ENCODE data around the gene NTF3. TPM values are rescaled to one million over a fixed set of nuclear protein-coding genes. Genes with fewer than 3 reads are reported as not detected.

NTF3 gene
- total RNA-seq, 1 donor from 2014 or later = 0.46 TPM

GRCh38 chr12:5487948-5488625, 56.2 kb downstream of the NTF3 start:
- no peak for DNase-seq (ENCODE audit: low spot score)

GRCh38 chr12:5488626-5488955, 56.7 kb downstream of the NTF3 start:
- DNase-seq (ENCODE audit: low spot score) = no peak

- no peak for DNase-seq (ENCODE audit: low spot score)
Observed at GRCh38 chr12:5489017-5489416, 57.1 kb downstream of the NTF3 start.

GRCh38 chr12:5489760-5490406, 58.0 kb downstream of the NTF3 start:
- DNase-seq (ENCODE audit: low spot score) = no peak

GRCh38 chr12:5492562-5492961, 60.7 kb downstream of the NTF3 start:
- no peak for DNase-seq (ENCODE audit: low spot score)

GRCh38 chr12:5493018-5493417, 61.1 kb downstream of the NTF3 start:
- DNase-seq (ENCODE audit: low spot score) = no peak

- no peak for DNase-seq (ENCODE audit: low spot score)
Observed at GRCh38 chr12:5494343-5494742, 62.4 kb downstream of the NTF3 start.

GRCh38 chr12:5497329-5498053, 65.6 kb downstream of the NTF3 start:
- no peak for DNase-seq (ENCODE audit: low spot score)

GRCh38 chr12:5498076-5498475, 66.2 kb downstream of the NTF3 start:
- DNase-seq (ENCODE audit: low spot score) = no peak

- DNase-seq (ENCODE audit: low spot score) = no peak
Observed at GRCh38 chr12:5498806-5499205, 66.9 kb downstream of the NTF3 start.

GRCh38 chr12:5499566-5500330, 67.8 kb downstream of the NTF3 start:
- DNase-seq (ENCODE audit: low spot score) = no peak

- DNase-seq (ENCODE audit: low spot score) = no peak
Observed at GRCh38 chr12:5500331-5500659, 68.4 kb downstream of the NTF3 start.

- no peak for DNase-seq (ENCODE audit: low spot score)
Observed at GRCh38 chr12:5503774-5504173, 71.9 kb downstream of the NTF3 start.

- no peak for DNase-seq (ENCODE audit: low spot score)
Observed at GRCh38 chr12:5505116-5505515, 73.2 kb downstream of the NTF3 start.

GRCh38 chr12:5505751-5506150, 73.8 kb downstream of the NTF3 start:
- DNase-seq (ENCODE audit: low spot score) = no peak

- no peak for DNase-seq (ENCODE audit: low spot score)
Observed at GRCh38 chr12:5506295-5506694, 74.4 kb downstream of the NTF3 start.

GRCh38 chr12:5506821-5507231, 74.9 kb downstream of the NTF3 start:
- peak; percentile 21 for DNase-seq (ENCODE audit: low spot score)

GRCh38 chr12:5507401-5507935, 75.6 kb downstream of the NTF3 start:
- DNase-seq (ENCODE audit: low spot score) = no peak

GRCh38 chr12:5507944-5508343, 76.0 kb downstream of the NTF3 start:
- no peak for DNase-seq (ENCODE audit: low spot score)

GRCh38 chr12:5509102-5509501, 77.2 kb downstream of the NTF3 start:
- no peak for DNase-seq (ENCODE audit: low spot score)

GRCh38 chr12:5509557-5509956, 77.6 kb downstream of the NTF3 start:
- no peak for DNase-seq (ENCODE audit: low spot score)

- no peak for DNase-seq (ENCODE audit: low spot score)
Observed at GRCh38 chr12:5510251-5510805, 78.4 kb downstream of the NTF3 start.
